Body of pancreas (tissue), 4 donors: ENCODE measurements around the gene AGAP3. TPM values are rescaled to one million over a fixed set of nuclear protein-coding genes. Genes with fewer than 3 reads are reported as not detected.

ENCODE experiments used
- ATAC-seq: fragments of 150-250 bp; one replicate; pipeline ENCODE4 v1.9.1; 2016
- DNase-seq, 4 donors: peaks; one replicate each; pipeline ENCODE4 v3.0.0-alpha.2; 2019
- H3K27ac ChIP-seq, 4 donors: fragments of 200-600 bp; sonication (generic); 1 replicate in 3 of 4; 2 replicates in 1 of 4; pipeline versions ENCODE4 v1.5.1 to v1.6.1; 2016 to 2019; ENCODE audit warnings: mild to moderate bottlenecking in 1 of 4, mixed read lengths in 1 of 4, moderate library complexity in 1 of 4
- H3K27me3 ChIP-seq, 2 donors: fragments of 200-600 bp; sonication (generic); one replicate each; pipeline ENCODE4 v1.6.0; 2016; ENCODE audit warnings: mild to moderate bottlenecking in 1 of 2
- H3K36me3 ChIP-seq, 2 donors: fragments of 200-600 bp; sonication (generic); replicated peaks in 1 of 2; 2 replicates each; pipeline ENCODE4 v1.5.1; 2016; ENCODE audit warnings: low read depth in 2 of 2; ENCODE audit not compliant: insufficient read depth in 1 of 2
- H3K4me1 ChIP-seq: fragments of 200-600 bp; sonication (generic); one replicate; pipeline ENCODE4 v1.6.0; 2016
- H3K4me3 ChIP-seq, 2 donors: fragments of 200-600 bp; sonication (generic); 1 replicate in 1 of 2; 2 replicates in 1 of 2; pipeline ENCODE4 v1.5.1; 2016 to 2019
- H3K9me3 ChIP-seq, 3 donors: fragments of 200-600 bp; sonication (generic); 1 replicate in 2 of 3; 2 replicates in 1 of 3; pipeline ENCODE4 v1.5.1; 2016
- CTCF ChIP-seq, 7 experiments: fragments of 450-650 bp in 4 of 7; fragments of 200-600 bp in 3 of 7; sonication (generic) in 3 of 7; IDR thresholded peaks; one replicate each; pipeline ENCODE4 v1.5.1; 2016 to 2019; ENCODE audit warnings: antibody characterized with exemption in 7 of 7
- POLR2A ChIP-seq, 3 donors: fragments of 450-650 bp; IDR thresholded peaks; one replicate each; pipeline ENCODE4 v1.6.1; 2016; ENCODE audit warnings: antibody characterized with exemption in 3 of 3, mild to moderate bottlenecking in 2 of 3
- WGBS, 2 donors: methylation state at CpG; one replicate each; pipeline ENCODE4 v1.1.5; 2017; 5-methylcytosine and 5-hydroxymethylcytosine counted together
- intact Hi-C: fragments of 100-400 bp; cut with DNase I; formaldehyde crosslinking; loops from one replicate; pipeline ENCODE4 v1.15.1; 2023
- total RNA-seq, 2 donors: library from RNA; depleted of rRNA; stranded (reverse); fragments of >200 nt; gene quantifications; one replicate each; pipeline ENCODE4 v1.1.0, GENCODE V29; 2016

AGAP3 gene
- total RNA-seq, 2 donors from 2014 or later: 45.4 to 104 TPM

DNA sequence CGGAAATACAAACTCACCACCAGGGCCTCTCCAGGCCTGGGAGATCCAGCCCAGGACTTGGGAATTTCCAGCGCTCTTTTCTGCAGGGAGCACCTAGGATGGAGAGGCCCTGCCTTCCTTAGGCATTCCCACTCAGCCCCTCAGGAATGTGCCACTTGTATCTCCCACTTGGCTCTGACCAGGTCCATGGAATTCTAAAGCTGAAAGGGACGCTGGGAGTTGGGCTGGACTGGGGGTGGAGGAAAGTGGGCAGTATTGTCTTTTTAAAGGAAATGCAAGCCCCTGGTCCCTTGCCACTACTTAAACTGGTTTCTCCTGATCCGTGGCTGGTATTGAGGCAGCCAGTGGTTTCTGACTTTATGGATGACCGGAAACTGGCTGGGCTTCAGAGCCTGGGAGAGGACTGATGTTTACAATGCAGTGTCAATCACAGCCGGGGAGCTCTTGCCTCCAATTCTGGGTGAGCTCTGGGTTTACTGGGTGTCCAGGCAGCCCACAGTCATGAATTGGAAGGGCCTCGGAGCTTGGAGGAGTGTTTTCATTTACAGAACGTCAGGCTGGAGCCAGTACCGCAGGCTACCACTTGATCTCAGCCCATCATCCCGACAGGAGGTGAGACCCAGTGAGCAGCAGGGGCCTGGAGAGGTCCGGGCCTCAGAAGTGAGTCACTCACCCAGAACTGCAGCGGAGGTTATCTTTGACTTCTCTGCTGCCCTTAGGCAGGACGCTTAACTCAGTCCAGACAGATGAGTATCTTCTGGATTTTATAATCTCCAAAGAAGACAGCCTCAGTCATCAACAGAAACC lies 27.3 kb downstream of the AGAP3 start:
- no peaks in the 10 kb centered on the region for H3K27me3 ChIP-seq
- H3K27ac ChIP-seq: peak overlapping the region in 3 of 4 donors; percentile 21 to 63 (median 35)
- H3K9me3 ChIP-seq: no peaks in the 10 kb centered on the region
- peaks cover 52% of the 10 kb centered on the region for H3K4me1 ChIP-seq
- DNase-seq (peak in 2 of 4 donors; percentile 37 to 56), ATAC-seq (no peak)
- 36 to 68% methylated on average over 11 to 13 of the region's 13 CpGs for WGBS, 2 donors
- intact Hi-C loops: loop anchor here (10.0 kb wide), 1 partner anchor 219 kb away; no protein-coding TSS in a partner anchor
- H3K4me3 ChIP-seq: no peak overlapping the region
- TF ChIP-seq CTCF (IDR thresholded peaks at IDR 0.05) (peak in 1 of 7 experiments; percentile 8), POLR2A (IDR thresholded peaks at IDR 0.05) (no peak)
- peaks cover 0 to 4% of the 10 kb centered on the region in 2 donors for H3K36me3 ChIP-seq

- no peak overlapping the region for H3K4me3 ChIP-seq
- H3K36me3 ChIP-seq: peaks cover 0 to 11% of the 10 kb centered on the region in 2 donors
- peak overlapping the region in 2 of 4 donors; percentile 35 to 63 for H3K27ac ChIP-seq
- ATAC-seq (peak; percentile 19), DNase-seq (peak in 3 of 4 donors; percentile 41 to 64 (median 43))
- peaks cover 52% of the 10 kb centered on the region for H3K4me1 ChIP-seq
- intact Hi-C loops: loop anchor here (10.0 kb wide), 1 partner anchor 220 kb away; no protein-coding TSS in a partner anchor
- H3K27me3 ChIP-seq: no peaks in the 10 kb centered on the region
- no peak for TF ChIP-seq POLR2A (IDR thresholded peaks at IDR 0.05)
- no peak for TF ChIP-seq CTCF (IDR thresholded peaks at IDR 0.05)
- no peaks in the 10 kb centered on the region for H3K9me3 ChIP-seq
- 21 to 39% methylated on average over 19 to 80 of the region's 101 CpGs for WGBS, 2 donors
These were observed 28.1 kb downstream of the AGAP3 start for GRCh38 chr7:151114151-151115090.

DNA sequence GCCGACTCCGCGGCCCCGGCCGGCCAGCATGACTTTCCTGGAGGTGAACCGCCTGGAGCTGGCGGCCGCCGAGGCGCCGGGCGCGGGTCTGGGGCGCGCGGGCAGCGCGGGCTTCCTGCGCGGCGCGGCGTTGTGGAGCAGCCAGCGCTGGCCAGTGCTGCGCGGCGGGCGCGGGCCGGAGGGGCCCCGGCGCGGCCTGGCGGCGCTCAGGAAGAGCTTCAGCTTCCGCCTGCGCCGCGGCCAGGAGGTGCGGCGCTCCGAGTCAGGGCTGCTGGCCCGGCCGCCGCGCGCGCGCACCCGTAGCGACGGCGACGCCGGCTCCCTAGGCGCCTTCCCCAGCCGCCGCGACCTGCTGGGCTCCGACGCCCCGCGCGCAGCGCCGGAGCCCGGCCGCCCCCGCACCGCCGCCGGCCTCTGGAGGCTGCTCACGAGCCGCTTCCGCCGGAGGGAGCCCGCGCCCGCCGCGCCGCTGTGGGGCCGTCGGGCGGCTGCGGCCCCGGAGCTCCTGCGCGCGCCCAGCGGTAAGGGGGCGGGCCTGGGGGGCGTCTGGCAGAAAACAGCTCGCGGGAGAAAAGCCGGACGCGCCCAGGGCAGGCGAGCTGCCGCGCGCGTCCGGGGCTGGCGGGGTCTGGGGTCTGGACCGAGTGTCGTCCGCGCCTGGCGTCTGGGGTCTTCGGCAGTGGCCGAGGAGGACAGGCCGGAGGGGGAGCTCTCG lies 29.0 kb downstream of the AGAP3 start:
- ATAC-seq: peak; percentile 41
- peaks cover 52% of the 10 kb centered on the region for H3K4me1 ChIP-seq
- H3K4me3 ChIP-seq: no peak overlapping the region
- peak overlapping the region in 2 of 4 donors; percentile 26 to 41 for H3K27ac ChIP-seq
- TF ChIP-seq POLR2A (IDR thresholded peaks at IDR 0.05) (no peak), CTCF (IDR thresholded peaks at IDR 0.05) (no peak)
- peaks cover 0 to 15% of the 10 kb centered on the region in 2 donors for H3K36me3 ChIP-seq
- H3K9me3 ChIP-seq: no peaks in the 10 kb centered on the region
- peak in 2 of 4 donors; percentile 21 to 37 for DNase-seq
- 8% methylated on average over 89 of the region's 114 CpGs; no CpG with 5 or more reads in 1 of the 2 donors for WGBS, 2 donors
- no peaks in the 10 kb centered on the region for H3K27me3 ChIP-seq
- intact Hi-C loops: loop anchor here (10.0 kb wide), 1 partner anchor 220 kb away; no protein-coding TSS in a partner anchor

- ATAC-seq: peak; percentile 51
- Histone ChIP-seq H3K9me3 (no peaks in the 10 kb centered on the region), H3K36me3 (peaks cover 0 to 15% of the 10 kb centered on the region in 2 donors), H3K27me3 (no peaks in the 10 kb centered on the region), H3K4me1 (peaks cover 47% of the 10 kb centered on the region), H3K4me3 (no peak overlapping the region), H3K27ac (peak overlapping the region in 2 of 4 donors; percentile 26 to 41)
- 51 to 71% methylated on average over 6 to 14 of the region's 14 CpGs for WGBS, 2 donors
- TF ChIP-seq CTCF (IDR thresholded peaks at IDR 0.05) (no peak), POLR2A (IDR thresholded peaks at IDR 0.05) (peak in 1 of 3 donors; percentile 50)
- intact Hi-C loops: loop anchor here (10.0 kb wide), 1 partner anchor 221 kb away; no protein-coding TSS in a partner anchor
- peak; percentile 52 to 77 (median 72) for DNase-seq
These were observed 29.7 kb downstream of the AGAP3 start for GRCh38 chr7:151115836-151116418.
